Immature natural killer cell (primary cell): ENCODE measurements around the gene MAGEA8. TPM values are rescaled to one million over a fixed set of nuclear protein-coding genes. Genes with fewer than 3 reads are reported as not detected.

Experiments used
- polyA plus RNA-seq, 3 donors: library from polyadenylated mRNA; unstranded; fragments of 300-500 nt; fragmentation: Illumina TruSeq; gene quantifications; one replicate each; pipeline ENCODE4 v1.2.3, GENCODE V29; 2021

MAGEA8 gene
- polyA plus RNA-seq, 3 donors from 2014 or later = not detected

Other genes with a start within 250 kb of the MAGEA8 start
- gene TMEM185A, start 249.4 kb upstream of the MAGEA8 start, polyA plus RNA-seq = 10 to 100 TPM; 24.3 to 40.8 (median 27.3) TPM
- gene MAGEA11, start 169.1 kb upstream of the MAGEA8 start, polyA plus RNA-seq = not detected
- under 1 TPM in 1 of 3 donors, not detected in 2; 0.26 TPM for gene HSFX1, start 107.1 kb upstream of the MAGEA8 start, polyA plus RNA-seq
- not detected for gene MAGEA9, start 99.3 kb upstream of the MAGEA8 start, polyA plus RNA-seq
- not detected for gene HSFX4, start 48.4 kb downstream of the MAGEA8 start, polyA plus RNA-seq
- gene EOLA2, start 57.3 kb downstream of the MAGEA8 start, polyA plus RNA-seq = 10 to 100 TPM; 38.6 to 65.1 (median 51.5) TPM